ENCODE measurements around the gene MMAA.

The MMAA gene

GRCh38 chr4:145709336-145709735 is 90.2 kb downstream of the MMAA start:
- Histone ChIP-seq H3K4me3 (ENCODE audit: low read length in 2 of 2) (no peak overlapping the region), H3K9ac (ENCODE audit: low read length in 2 of 2) (no peak overlapping the region), H3K36me3 (ENCODE audit: control insufficient read depth in 2 of 2, insufficient read depth in 2 of 2, low read length in 2 of 2) (no peaks in the 10 kb centered on the region), H3K4me1 (ENCODE audit: control insufficient read depth, insufficient read depth, low read length) (no peaks in the 10 kb centered on the region), H3K9me3 (ENCODE audit: control insufficient read depth in 2 of 2, low read length in 2 of 2) (no peaks in the 10 kb centered on the region), H3K27ac (ENCODE audit: low read length) (no peak overlapping the region), H3K27me3 (ENCODE audit: control insufficient read depth in 1 of 2, insufficient read depth in 2 of 2, low read length in 2 of 2) (no peaks in the 10 kb centered on the region)
